ENCODE measurements around the gene BPGM. TPM values are rescaled to one million over a fixed set of nuclear protein-coding genes. Genes with fewer than 3 reads are reported as not detected.

The BPGM gene
- 28.7 and 29.7 TPM in 2 replicates for total RNA-seq

DNA sequence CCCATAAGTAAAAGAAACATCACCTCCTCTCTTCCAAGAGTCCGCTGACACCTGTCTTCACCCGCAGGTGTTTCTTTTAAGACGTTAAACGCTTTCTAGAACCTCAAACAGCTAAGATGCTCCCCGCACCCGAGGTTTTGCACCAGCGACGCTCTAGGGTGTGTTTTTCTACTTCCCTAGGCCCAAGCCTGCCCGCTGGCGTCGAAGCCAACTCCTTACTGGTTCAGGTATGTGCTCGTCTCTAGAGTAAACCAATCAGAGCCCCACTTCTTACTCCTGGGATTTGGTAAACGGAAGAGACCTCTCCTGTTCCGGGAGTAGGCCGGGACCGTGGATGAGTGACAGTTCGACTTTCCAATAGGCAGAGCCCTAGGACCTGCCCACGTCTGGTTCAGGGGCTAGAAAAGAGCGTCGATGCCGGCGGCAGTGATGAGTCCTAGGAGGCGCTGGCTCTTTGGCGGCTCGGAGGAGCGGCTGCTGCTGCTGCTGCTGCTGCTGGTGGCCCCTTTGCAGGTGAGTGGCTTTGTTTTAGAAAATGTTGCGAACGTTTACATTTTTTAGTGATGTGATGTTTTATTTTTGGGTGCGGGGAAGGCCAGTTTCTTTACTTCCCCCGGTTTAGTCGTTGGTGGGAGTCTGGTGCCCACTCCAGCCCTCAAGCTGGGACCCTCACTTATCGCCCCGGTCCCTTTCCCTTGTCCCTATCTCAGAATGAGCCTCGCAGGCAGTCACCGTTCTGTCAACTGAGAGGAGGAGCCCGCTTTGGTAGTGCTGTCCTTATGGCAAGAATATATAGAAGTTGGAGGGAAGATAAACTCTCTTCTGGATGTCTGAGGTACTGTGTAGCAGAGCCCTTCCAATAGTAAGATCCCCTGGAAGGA is at the start of gene BPGM:
Gene BPGM, plus strand, starts transcription at position 429 of the 881 bp plus-strand sequence. CDS start 14,655 bp downstream, outside the sequence.

Other genes with a start within 250 kb of the BPGM start
- 112 and 190 TPM in 2 replicates for gene AKR1B1, start 187.8 kb upstream of the BPGM start, total RNA-seq
- 4.9 and 6.1 TPM in 2 replicates for gene AKR1B10, start 119.3 kb upstream of the BPGM start, total RNA-seq
- not detected in 2 replicates for gene AKR1B15, start 97.7 kb upstream of the BPGM start, total RNA-seq
- 131 and 221 TPM in 2 replicates for gene CALD1, start 132.8 kb downstream of the BPGM start, total RNA-seq

Measured in bronchial smooth muscle cell (primary cell).